Fibroblast of the aortic adventitia (primary cell): ENCODE data around the gene ZNF8. TPM values are rescaled to one million over a fixed set of nuclear protein-coding genes. Genes with fewer than 3 reads are reported as not detected.

Source experiments
- DNase-seq: peaks from one replicate; pipeline ENCODE4 v3.0.0-alpha.2; 2010; ENCODE audit warnings: low read depth
- H3K4me3 ChIP-seq: 2 replicates; pipeline ENCODE4 v1.5.1; 2011; ENCODE audit warnings: low read depth, mild to moderate bottlenecking, control low read depth, low read length, moderate library complexity
- total RNA-seq: library from RNA; depleted of rRNA; stranded (reverse); fragments of >200 nt; gene quantifications from 2 replicates; pipeline ENCODE4 v1.2.3, GENCODE V29; 2012; ENCODE audit warnings: low replicate concordance
- TF ChIP-seq, protein P1 (sequence below): IDR thresholded peaks from 2 replicates; pipeline ENCODE4 v1.5.1; 2011; ENCODE audit warnings: mild to moderate bottlenecking, low read length, control low read depth, inconsistent platforms; ENCODE audit not compliant: insufficient read depth

The ZNF8 gene
- total RNA-seq, 1 donor: 7.6 TPM

DNA sequence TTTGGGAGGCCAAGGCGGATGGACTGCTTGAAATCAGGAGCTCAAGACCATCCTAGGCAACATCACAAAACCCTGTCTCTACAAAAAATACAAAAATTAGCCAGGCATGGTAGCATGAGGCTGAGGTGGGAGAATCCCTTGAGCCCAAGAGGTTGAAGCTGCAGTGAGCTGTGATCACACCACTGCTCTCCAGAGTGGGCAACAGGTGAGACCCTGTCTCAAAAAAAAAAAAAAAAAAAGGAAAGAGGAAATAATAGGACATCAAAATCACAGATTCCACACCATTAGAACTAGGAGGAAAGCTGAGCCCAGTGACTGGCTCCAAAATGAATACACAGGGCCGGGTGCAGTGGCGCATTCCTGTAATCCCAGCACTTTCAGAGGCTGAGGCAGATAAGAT lies 3.2 kb upstream of the ZNF8 start:
- no peak overlapping the region for H3K4me3 ChIP-seq
- TF ChIP-seq, protein P1, sequence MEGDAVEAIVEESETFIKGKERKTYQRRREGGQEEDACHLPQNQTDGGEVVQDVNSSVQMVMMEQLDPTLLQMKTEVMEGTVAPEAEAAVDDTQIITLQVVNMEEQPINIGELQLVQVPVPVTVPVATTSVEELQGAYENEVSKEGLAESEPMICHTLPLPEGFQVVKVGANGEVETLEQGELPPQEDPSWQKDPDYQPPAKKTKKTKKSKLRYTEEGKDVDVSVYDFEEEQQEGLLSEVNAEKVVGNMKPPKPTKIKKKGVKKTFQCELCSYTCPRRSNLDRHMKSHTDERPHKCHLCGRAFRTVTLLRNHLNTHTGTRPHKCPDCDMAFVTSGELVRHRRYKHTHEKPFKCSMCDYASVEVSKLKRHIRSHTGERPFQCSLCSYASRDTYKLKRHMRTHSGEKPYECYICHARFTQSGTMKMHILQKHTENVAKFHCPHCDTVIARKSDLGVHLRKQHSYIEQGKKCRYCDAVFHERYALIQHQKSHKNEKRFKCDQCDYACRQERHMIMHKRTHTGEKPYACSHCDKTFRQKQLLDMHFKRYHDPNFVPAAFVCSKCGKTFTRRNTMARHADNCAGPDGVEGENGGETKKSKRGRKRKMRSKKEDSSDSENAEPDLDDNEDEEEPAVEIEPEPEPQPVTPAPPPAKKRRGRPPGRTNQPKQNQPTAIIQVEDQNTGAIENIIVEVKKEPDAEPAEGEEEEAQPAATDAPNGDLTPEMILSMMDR: no peak
- no peak for DNase-seq

DNA sequence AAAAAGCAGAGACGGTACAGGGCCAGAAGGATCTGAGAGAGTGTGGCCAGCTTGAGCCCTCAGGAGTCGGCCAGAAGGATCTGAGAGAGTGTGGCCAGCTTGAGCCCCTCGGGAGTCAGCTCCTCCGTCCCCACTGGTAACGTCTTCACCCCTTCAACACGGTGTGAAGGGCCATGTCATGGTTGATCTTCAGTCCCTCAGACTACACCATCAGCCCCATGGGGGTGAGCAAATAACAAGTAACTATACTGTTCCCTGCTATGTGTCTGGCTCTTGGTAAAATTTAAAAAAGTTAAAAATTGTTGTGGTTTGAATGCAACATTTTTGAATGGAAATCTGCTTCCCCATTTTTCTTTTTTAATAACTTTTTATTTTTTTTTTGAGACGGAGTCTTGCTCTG lies 1.6 kb upstream of the ZNF8 start:
- H3K4me3 ChIP-seq: no peak overlapping the region
- TF ChIP-seq, protein P1: no peak
- no peak for DNase-seq

DNA sequence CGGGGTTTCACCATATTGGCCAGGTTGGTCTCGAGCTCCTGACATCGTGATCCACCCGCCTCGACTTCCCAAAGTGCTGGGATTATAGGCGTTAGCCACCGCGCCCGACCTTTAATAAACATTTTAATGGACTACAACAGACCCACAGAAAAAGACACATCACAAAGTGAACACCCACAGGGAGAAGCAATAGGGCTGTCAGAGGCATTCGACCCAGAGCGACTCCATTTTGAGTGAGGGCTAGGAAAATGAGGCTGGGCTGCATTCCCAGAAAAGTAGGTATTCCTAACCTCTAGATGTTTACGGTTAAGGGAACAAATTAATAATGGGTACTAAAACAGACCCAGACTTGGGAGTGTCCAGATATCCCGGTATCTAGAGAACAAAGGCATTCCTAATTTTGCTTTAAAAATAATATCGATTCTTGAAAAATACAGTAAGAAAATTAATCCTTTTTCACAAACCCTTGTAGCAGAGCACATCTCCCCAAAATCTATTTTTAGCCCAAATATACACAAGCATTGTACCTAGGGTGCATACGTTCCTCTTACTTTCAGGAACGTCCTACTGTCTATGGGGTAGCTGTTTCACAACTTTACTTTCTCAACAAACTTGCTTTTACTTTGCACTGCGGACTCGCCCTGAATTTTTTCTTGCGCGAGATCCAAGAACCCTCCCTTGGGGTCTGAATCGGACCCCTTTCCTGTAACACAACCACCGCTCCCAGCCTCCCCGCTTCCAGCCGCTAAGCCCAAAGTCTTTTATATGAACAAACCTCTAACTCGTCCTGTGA lies 811 bp upstream of the ZNF8 start:
- peak overlapping the region; percentile 88 for H3K4me3 ChIP-seq
- DNase-seq: no peak
- TF ChIP-seq, protein P1: no peak

- H3K4me3 ChIP-seq: peak overlapping the region; percentile 88
- TF ChIP-seq, protein P1: no peak
- peak; percentile 74 for DNase-seq
Measured at GRCh38 chr19:58279042-58279924, 528 bp downstream of the ZNF8 start.

DNA sequence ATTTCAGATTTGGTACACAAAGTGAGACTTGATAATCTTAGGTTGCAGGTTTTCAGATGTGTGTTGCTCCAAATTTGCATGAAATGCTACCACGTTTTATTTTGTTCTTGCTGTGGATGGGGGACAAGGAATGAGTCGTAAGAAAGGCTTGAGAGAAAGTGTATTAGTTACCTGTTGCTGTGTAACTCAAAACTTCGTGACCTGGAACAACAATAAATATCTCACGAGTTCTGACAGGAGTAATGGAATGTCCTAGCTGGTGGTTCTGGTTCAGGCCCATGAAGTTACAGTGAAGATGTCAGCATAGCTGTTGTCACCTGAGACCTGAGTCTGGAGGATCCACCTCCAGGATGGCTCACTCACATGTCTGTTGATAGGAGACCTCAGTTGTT lies 1.2 kb downstream of the ZNF8 start:
- TF ChIP-seq, protein P1: no peak
- peak overlapping the region; percentile 88 for H3K4me3 ChIP-seq
- DNase-seq: no peak

DNA sequence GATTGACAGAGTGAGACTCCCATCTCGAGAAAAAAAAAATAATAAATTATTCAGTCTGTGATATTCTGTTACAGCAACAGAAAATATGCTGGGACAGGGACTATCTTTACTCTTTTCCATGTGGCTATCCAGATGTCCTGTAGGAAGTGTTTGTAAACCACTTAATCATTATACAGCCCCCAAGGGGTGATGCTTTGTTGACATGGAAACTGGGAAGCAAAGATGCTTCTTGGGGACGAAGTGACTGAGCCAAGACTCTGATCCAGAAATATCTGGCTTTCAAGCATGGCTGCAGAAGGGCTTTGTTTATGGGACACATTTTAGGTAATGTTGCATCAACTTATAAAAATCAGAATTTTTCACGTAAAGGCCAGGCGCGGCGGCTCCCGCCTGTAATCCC lies 5.4 kb downstream of the ZNF8 start:
- no peak for DNase-seq
- no peak overlapping the region for H3K4me3 ChIP-seq
- TF ChIP-seq, protein P1: no peak
